ENCODE measurements around the gene GPR34.
"Not testable (repeated sequence)": the region's sequence is repeated elsewhere in the genome, so short reads cannot be mapped to it uniquely, and the experiment has no call there.

GPR34 gene

DNA sequence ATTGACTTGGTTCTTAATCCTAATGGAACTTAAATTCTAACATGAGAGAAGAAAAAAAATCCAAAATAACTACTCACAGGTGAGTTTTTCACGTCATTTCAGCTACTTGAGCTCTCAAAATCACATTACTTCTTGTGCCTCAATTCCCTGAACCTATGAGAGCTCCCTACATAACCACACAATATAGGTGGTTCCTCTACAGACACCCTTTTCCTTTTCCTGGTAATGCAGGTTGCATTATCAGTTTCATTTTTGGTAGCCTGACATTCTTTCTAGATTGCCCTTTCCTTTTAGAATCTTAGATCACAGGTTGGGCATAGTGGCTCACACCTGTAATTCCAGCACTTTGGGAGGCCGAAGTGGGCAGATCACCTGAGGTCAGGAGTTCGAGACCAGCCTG is 4.3 kb downstream of the GPR34 start:
- no peak for DNase-seq (ENCODE audit: low spot score)

DNA sequence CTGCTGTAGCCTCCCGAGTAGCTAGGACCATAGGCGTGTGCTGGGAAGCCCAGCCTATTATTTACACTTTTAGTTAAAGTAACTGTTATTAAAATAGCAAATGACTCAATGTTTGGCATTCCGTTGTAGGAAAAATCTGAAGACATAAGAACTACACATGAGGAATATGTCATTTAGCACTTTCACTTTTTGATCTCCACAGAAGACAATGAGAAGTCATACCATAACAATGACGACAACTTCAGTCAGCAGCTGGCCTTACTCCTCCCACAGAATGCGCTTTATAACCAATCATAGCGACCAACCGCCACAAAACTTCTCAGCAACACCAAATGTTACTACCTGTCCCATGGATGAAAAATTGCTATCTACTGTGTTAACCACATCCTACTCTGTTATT is 6.7 kb downstream of the GPR34 start:
- DNase-seq (ENCODE audit: low spot score): no peak

DNA sequence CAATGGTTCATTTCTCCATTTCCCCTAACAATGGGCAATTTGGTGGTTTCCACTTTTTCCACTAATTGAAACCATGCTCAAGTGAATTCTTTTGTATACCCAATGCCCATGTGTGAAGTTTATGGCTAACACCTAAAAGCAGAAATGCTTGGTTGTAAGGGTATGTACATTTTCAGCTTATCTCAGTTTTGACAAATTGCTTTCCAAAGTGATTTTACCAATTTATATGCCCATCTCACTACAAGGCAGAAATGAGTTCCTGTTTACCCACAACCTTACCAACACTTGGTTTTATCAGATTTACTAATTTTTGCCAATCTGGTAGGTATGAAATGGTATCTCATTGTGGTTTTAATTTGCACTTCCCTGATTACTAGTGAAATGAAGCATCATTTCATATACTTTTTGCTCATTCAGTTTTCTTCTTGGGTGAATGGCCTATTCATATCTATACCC is 14.8 kb downstream of the GPR34 start:
- no peak for DNase-seq (ENCODE audit: low spot score)

DNA sequence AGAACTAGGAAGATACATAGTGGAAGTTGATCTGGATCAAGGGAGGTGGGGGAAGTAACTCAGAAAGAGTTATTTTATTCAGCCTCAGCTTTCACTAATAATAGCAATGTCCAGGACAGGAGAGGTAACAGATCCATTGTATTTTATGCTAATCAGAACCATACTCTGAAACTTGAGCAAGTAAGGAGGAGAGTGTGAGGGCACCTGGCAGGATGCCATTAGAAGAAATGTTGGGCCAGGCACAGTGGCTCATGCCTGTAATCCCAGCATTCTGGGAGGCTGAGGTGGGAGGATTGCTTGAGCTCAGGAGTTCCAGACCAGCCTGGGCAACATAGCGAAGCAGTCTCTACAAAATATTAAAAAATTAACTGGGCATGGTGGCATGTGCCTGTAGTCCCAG is 16.3 kb downstream of the GPR34 start:
- DNase-seq (ENCODE audit: low spot score): no peak

GRCh38 chrX:41705680-41706374 is 17.1 kb downstream of the GPR34 start:
- no peak for DNase-seq (ENCODE audit: low spot score)

- no peak for DNase-seq (ENCODE audit: low spot score)
These were observed 18.4 kb downstream of the GPR34 start for GRCh38 chrX:41707218-41707617.

GRCh38 chrX:41708486-41708885 is 19.7 kb downstream of the GPR34 start:
- DNase-seq (ENCODE audit: low spot score): no peak

DNA sequence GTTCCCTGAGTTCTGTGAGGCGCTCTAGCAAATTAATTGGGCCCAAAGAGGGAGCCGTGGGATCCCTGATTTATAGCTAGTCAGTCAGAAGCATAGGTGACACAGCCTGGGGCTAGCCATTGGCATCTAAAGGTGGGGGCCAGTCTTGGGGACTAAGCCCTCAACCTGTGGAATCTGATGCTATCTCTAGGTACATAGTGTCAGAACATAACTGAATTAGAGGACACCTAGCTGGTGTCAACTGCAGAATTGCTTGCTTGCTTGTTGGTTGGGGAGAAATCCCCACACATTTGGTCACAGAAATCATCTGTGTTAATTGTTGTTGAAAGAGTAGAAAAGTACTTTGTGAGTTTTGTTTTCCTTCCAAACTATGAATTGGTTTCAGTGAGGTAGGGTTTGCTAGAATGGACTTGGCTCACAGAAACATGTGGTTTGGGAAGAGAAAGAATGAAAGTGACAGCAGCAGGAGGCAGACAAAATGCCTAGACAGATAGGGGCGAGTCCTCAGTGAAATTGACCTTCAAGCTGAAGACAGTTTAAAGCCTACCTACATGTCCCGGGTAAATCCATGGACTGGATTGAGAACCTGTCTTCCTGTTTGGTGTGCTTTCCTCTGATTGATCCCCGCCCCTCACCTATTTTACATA is 22.4 kb downstream of the GPR34 start:
- DNase-seq (ENCODE audit: low spot score): no peak

DNA sequence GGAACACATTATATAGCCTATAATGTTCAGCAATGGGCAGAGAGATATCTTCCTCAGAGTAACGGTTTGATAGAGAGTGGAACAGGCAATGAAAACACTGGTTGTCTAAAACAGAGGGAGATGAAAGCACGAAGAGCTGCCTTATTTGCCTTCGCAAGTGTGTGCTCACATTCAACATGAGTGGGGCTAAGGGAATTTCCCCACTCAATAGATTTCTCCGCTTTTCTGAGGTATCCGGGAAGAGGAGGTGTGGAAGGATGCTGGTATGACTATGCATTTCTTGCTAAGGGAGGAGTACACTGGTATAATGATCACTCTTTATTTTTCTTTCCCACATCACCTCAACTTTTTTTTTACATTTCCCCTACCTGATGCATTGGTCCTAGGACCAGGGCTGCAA is 27.4 kb downstream of the GPR34 start:
- DNase-seq (ENCODE audit: low spot score): no peak

GRCh38 chrX:41716767-41717473 is 28.1 kb downstream of the GPR34 start:
- no peak for DNase-seq (ENCODE audit: low spot score)

GRCh38 chrX:41718481-41719235 is 29.9 kb downstream of the GPR34 start:
- DNase-seq (ENCODE audit: low spot score): no peak

DNA sequence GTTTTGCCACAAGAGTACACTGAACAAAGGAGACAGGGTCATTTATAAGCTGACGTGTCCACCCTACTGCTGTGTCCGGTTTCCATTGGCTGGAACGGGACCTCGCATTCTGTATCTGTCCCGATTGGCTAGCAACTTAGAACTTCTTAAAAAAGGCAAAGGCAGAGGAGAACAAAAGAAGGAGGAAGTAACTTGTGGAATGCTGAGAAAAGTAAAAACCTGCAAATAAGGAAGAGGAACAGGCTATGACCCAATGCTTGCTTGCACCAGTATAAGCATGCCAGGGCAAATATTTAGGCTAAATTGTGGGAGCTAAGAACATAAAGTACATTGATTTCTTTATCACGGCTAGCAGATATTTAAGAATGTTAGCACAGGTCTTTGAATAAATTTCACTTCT is 30.8 kb downstream of the GPR34 start:
- not testable (repeated sequence) for DNase-seq (ENCODE audit: low spot score)

- no peak for DNase-seq (ENCODE audit: low spot score)
These were observed 31.5 kb downstream of the GPR34 start for GRCh38 chrX:41720125-41720779.

GRCh38 chrX:41721590-41721989 is 32.8 kb downstream of the GPR34 start:
- no peak for DNase-seq (ENCODE audit: low spot score)

DNA sequence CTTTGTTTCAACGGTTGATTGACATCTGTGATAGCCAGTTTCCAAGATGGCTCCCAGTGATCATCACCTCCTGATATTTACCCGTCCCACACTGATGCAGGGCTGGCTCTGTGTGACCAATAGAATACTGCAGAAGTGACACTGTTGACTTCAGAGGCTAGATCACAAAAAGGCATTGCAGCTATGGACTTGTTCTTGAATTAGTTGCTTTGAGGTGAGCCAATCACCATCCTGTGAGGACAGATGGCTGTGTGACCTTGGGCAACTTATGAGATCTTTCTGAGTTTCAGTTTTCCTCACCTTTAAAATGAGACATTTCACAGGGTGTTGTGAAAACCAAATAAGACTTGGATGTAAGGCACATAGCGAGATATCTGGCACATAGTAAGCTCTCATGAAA is 33.4 kb downstream of the GPR34 start:
- DNase-seq (ENCODE audit: low spot score): no peak

DNA sequence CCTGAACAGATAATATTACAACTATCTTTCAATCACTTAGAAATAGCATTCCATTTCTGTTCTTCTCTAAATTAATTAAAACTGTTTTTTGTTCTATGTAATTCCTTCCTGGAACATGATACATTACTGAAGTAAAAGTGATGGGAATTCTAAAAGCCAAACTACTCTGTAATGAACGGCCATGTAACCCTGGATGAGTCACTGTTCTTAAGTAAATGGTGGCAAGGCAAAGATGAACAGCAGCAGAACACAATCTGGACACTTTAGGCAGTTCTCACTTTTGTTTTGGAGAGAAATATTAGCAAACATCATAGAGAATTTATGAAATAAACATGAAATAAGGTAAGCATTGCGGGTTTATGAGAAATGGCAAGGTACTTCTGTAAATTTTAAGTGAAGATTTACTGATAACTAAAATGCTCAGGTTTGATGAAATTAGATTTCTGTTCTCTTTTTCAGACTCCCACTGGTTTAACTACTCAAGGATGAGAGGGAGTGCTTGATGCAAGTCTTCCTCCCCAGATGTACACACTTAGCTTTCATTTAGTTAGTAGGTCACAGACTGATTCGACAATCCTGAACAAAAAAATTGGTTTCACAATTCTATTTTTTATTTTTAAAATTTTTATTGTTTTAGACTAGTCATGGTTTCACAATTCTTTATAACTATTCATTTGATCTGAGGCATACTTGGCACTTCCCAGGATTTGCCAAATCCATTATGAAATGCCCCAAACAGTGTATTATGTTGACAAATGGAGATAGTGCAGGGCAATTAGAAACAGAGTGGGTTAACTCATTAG is 34.2 kb downstream of the GPR34 start:
- DNase-seq (ENCODE audit: low spot score): no peak

GRCh38 chrX:41723826-41724225 is 35.1 kb downstream of the GPR34 start, which contains the start of gene GPR82:
TSS of gene GPR82 (plus strand) at chrX:41724181. CDS start at chrX:41727027, 2,846 bp downstream.
- DNase-seq (ENCODE audit: low spot score): no peak

DNA sequence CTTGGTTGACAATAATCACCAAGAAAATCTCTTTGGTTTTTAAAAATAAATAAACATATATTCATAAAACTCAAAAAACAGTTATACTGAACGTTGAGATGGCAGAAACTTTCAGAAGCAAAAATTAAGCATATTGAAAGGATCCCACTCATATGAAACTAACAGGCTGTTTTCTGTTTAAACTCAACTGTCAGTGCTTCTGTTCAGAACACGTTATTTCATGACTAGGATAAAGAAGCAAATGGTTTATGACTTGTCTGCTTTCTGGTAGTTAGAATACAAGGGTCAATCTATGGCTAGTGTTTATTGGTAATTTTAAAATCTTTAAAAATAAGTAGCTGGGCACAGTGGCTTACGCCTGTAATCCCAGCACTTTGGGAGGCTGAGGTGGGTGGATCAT is 39.4 kb downstream of the GPR34 start:
- no peak for DNase-seq (ENCODE audit: low spot score)

DNA sequence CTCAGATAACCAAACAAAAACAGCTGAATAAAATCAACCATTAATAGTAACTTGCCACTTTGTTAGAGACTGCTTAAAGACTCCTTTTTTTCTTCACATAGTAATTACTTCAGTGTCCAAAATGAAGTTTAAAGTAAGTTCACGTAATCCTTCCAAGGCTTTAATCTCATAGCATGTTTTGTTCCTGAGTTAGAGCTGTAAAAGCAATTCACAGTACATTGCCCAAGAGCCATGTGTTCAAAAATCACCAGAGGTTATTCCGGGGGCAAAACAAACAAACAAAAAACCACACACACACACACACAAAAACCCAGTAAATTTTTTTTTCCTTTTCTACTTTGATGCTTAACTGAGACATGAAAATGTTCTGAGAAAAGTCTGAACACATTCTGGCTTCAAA is 41.3 kb downstream of the GPR34 start:
- DNase-seq (ENCODE audit: low spot score): no peak

- no peak for DNase-seq (ENCODE audit: low spot score)
These were observed 43.5 kb downstream of the GPR34 start for GRCh38 chrX:41732260-41732659.

DNA sequence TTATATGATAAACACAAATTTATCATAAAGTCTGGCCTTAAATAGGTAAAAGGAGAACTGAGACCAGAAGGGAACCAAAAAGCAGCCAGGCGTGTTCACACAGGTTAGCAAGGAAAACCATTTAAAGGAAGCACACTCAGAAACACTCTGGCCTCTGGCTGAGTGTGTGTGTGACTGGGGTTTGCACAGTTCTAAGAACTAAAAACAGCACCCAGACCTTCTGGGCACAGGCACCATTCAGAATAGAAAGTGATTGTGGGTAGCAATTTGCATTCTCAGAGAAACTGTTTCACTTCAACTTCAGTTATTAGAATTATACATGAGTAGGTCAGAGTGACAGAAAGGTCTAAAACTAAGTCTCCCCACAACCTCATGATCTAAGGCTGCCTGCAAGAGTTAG is 45.2 kb downstream of the GPR34 start:
- no peak for DNase-seq (ENCODE audit: low spot score)
